Brain microvascular endothelial cell (primary cell): ENCODE data around the gene ZBTB20.

Experiments used
- DNase-seq: peaks from one replicate; pipeline ENCODE4 v3.0.0-alpha.2; 2020
- H3K27ac ChIP-seq: fragments of 250-450 bp; sonication (Bioruptor Pico); 2 replicates; pipeline ENCODE4 v1.5.1; 2020; ENCODE audit warnings: mild to moderate bottlenecking, moderate library complexity
- H3K27me3 ChIP-seq: fragments of 250-450 bp; sonication (Bioruptor Pico); replicated peaks from 2 replicates; pipeline ENCODE4 v1.5.1; 2020; ENCODE audit warnings: mild to moderate bottlenecking
- H3K36me3 ChIP-seq: fragments of 250-450 bp; sonication (Bioruptor Pico); replicated peaks from 2 replicates; pipeline ENCODE4 v1.5.1; 2020; ENCODE audit warnings: mild to moderate bottlenecking
- H3K4me3 ChIP-seq: 2 replicates; pipeline ENCODE4 v1.5.1; 2011; ENCODE audit warnings: low read depth, mild to moderate bottlenecking, control low read depth, low read length, moderate library complexity
- in situ Hi-C: cut with HindIII; loops from 2 replicates; pipeline ENCODE4 v1.10.0; 2017; ENCODE audit warnings: low sequenced_read_pairs, low pct_ligation_motif_present
- TF ChIP-seq, protein P1 (sequence below): IDR thresholded peaks from 2 replicates; pipeline ENCODE4 v1.5.1; 2011; ENCODE audit warnings: low read depth, mild to moderate bottlenecking, moderate library complexity, low read length, control low read depth, inconsistent platforms; ENCODE audit errors: missing control alignments

Gene ZBTB20

DNA sequence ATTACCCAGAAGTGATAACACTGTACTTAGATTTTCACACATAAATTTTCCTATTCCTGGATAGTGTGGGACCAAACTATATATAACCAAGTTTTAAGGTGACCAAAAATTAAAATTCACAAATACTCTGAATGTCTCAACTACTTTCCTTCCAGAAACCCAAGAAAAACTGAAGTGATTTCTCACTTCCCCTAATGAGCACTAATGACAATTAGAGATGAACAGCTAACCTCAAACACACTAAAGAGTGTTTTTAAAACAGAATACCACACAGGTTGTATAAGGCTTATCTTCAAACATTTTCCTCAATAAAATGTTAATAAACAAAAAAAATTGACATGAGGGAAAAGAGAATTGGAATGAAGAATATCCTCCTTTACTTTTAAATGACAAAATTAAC is 188.2 kb downstream of the ZBTB20 start:
- no peak for DNase-seq
- Histone ChIP-seq H3K4me3 (no peak overlapping the region), H3K27ac (no peak overlapping the region), H3K27me3 (no peaks in the 10 kb centered on the region), H3K36me3 (no peaks in the 10 kb centered on the region)
- TF ChIP-seq, protein P1, sequence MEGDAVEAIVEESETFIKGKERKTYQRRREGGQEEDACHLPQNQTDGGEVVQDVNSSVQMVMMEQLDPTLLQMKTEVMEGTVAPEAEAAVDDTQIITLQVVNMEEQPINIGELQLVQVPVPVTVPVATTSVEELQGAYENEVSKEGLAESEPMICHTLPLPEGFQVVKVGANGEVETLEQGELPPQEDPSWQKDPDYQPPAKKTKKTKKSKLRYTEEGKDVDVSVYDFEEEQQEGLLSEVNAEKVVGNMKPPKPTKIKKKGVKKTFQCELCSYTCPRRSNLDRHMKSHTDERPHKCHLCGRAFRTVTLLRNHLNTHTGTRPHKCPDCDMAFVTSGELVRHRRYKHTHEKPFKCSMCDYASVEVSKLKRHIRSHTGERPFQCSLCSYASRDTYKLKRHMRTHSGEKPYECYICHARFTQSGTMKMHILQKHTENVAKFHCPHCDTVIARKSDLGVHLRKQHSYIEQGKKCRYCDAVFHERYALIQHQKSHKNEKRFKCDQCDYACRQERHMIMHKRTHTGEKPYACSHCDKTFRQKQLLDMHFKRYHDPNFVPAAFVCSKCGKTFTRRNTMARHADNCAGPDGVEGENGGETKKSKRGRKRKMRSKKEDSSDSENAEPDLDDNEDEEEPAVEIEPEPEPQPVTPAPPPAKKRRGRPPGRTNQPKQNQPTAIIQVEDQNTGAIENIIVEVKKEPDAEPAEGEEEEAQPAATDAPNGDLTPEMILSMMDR, result no peak
- in situ Hi-C loops, result no loop called here

DNA sequence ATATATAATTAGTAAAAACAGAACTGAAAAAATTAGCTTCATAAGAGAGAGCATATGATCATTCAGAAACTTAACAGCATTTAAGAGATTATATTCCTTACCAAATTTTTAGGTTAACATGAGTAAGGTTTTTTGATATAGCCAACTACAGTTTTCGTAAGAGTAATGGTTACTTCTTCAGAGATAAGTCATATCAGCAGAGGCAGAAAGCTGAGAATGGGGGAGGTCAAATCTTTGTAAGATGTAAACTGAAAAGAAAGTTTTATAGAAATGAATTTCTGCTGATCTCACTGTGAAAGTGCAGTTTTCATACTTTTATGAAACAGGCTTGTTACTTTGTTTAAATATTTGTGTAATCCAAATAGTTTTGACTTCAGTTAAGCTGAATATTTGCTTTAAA is 193.3 kb downstream of the ZBTB20 start:
- H3K27me3 ChIP-seq, result no peaks in the 10 kb centered on the region
- in situ Hi-C loops, result no loop called here
- H3K36me3 ChIP-seq, result no peaks in the 10 kb centered on the region
- TF ChIP-seq, protein P1, result no peak
- no peak overlapping the region for H3K4me3 ChIP-seq
- no peak overlapping the region for H3K27ac ChIP-seq
- no peak for DNase-seq

DNA sequence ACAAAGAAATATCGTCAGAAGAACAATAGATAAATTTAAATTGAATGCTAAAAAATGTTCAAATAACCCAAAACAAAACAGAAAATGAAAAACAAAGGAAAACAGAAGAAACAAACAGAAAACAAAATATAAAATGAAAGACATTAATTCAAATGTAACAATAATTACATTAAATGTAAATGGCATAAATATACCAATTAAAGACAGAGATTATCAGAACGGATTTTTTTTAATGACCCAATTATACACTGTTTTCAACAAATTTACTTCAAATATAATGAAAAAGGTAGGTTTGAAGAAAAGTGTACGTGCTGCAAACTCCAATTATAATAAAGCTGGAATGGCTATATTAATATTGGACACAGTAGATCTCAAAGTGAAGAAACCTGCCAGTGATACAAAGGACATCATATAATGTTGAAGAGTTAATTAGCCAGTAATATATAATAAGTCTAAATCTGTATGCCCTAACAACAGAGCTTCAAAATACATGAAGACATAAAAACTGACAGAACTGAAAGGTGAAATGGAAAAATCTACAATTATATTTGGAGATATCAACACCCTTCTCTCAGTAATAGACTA is 193.8 kb downstream of the ZBTB20 start:
- DNase-seq, result no peak
- Histone ChIP-seq H3K27me3 (no peaks in the 10 kb centered on the region), H3K27ac (no peak overlapping the region), H3K4me3 (no peak overlapping the region), H3K36me3 (no peaks in the 10 kb centered on the region)
- TF ChIP-seq, protein P1, result no peak
- in situ Hi-C loops, result no loop called here

- DNase-seq, result no peak
- in situ Hi-C loops, result no loop called here
- TF ChIP-seq, protein P1, result no peak
- H3K27me3 ChIP-seq, result no peaks in the 10 kb centered on the region
- H3K4me3 ChIP-seq, result no peak overlapping the region
- H3K27ac ChIP-seq, result no peak overlapping the region
- H3K36me3 ChIP-seq, result no peaks in the 10 kb centered on the region
Measured at GRCh38 chr3:114942773-114943172, 204.3 kb downstream of the ZBTB20 start.

DNA sequence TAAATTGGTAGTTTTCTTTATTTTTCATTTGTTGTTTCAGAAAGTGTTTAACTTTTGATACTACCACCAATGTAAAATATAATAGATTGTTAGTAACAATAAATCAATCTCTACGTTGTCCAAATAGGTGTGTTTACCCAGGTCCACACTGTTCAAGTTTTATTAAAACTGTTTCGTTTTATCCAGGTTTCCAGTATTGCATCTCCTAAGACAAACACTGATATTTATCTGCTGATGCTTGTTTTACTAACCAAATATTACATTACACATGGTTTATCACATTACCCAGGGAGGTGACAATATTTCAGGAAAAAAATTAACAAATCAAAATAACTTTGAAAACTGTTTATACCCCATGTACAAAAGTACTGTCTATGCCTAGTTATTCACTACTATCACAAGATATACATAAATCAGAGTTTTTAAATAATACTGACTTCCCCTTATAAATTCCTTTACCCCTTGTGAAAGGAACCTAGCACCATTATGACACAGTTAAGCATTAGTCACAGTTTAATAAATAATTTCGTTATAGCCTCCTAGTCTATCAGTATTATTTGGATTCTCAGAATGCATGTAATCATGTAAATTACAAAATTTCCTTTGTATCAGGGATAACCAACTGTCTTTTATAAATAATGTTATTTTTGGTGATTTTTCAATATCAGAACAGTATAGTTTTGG is 205.3 kb downstream of the ZBTB20 start:
- in situ Hi-C loops, result no loop called here
- Histone ChIP-seq H3K4me3 (no peak overlapping the region), H3K27ac (no peak overlapping the region), H3K27me3 (no peaks in the 10 kb centered on the region), H3K36me3 (no peaks in the 10 kb centered on the region)
- DNase-seq, result no peak
- TF ChIP-seq, protein P1, result no peak

- in situ Hi-C loops, result no loop called here
- Histone ChIP-seq H3K27me3 (no peaks in the 10 kb centered on the region), H3K36me3 (no peaks in the 10 kb centered on the region), H3K4me3 (no peak overlapping the region), H3K27ac (no peak overlapping the region)
- DNase-seq, result no peak
- TF ChIP-seq, protein P1, result no peak
Measured at GRCh38 chr3:114939920-114940319, 207.2 kb downstream of the ZBTB20 start.
